ENCODE data around the gene ADRA2B.
"Not testable (repeated sequence)": the region's sequence is repeated elsewhere in the genome, so short reads cannot be mapped to it uniquely, and the experiment has no call there.

Gene ADRA2B

GRCh38 chr2:96088340-96089335, 27.7 kb downstream of the ADRA2B start:
- no peak for DNase-seq (ENCODE audit: low spot score)

GRCh38 chr2:96087130-96087529, 29.2 kb downstream of the ADRA2B start:
- no peak for DNase-seq (ENCODE audit: low spot score)

DNA sequence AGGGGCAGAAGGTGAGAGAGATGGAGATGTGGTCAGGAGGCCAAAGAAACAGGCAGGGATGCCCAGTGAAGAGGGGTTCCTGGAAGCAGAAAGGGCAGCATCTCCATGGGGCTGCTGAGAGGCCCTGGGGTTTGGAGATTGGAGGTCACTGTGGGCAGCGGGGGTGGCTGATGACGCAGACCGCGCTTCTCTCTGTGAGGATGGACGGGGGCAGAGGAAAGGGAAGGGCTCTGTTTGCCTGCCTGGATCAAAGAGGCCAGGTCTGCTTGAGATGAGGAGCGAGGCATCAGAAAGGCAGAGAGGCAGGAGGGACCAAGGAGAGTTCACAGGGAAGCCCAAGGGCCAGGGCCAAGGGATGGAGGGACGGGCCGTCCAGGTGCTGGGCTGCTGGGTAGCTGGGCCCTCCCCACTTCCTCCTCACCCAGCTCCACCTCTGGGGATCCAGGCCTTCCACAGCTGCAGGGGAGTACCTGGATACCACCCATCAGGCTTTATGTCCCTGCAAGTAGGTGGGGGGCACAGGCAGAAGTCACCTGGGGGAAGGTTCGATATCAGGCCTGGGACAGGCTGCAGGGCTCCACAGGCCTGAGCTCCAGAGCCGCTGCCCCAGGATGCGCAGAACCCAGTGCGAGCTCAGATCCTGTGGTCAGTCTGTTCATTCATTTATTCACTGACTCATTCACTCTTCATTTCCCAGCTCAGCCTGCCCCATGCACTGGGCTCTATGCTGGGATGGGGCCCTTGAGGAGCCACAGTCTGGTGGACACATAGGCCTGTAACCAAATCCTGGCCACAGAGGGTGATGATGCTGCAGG, 30.6 kb downstream of the ADRA2B start:
- no peak for DNase-seq (ENCODE audit: low spot score)

- not testable (repeated sequence) for DNase-seq (ENCODE audit: low spot score)
These were observed 31.4 kb downstream of the ADRA2B start for GRCh38 chr2:96084858-96085518.

DNA sequence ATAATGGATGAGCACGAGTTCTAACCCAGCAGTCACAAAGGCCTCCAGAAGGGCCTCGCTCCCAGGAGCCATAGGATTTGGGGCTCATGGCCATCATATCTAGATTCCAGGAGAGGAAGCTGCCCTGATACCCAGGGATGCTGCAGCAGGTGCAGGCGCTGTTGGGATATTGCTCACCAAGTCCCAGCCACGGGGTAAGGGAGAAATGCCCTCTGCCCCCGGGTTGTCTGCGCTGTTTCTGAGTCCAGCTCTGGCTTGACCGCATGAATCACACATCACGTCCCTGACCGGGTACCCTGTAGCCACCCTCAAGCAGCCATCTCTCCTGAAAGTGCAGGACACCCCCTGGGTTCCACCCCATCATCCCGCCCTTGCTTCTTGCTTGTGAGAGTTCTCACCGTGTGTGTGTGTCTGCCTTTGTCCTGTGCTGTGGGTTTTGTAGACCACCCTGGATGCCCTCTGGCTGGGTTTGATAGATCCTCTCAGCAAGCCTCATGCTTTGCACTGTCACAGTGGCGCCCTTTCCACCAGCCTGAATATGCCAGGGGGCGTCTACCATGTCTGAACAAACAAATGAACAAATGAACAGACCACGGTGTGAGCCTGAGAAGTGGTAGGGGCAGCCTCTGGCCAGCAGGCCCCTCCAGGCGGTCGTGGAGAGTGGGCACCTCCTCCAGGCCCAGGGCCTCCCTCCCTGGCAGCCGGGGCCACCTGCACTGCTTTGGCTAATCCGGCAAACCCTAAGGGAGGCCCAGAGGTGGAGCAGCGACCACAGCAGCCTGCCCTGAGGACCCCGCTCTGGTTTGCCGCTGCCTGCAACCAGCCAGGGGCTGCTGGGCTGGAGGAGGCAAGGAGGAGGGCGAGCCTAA, 32.1 kb downstream of the ADRA2B start:
- DNase-seq (ENCODE audit: low spot score): no peak

DNA sequence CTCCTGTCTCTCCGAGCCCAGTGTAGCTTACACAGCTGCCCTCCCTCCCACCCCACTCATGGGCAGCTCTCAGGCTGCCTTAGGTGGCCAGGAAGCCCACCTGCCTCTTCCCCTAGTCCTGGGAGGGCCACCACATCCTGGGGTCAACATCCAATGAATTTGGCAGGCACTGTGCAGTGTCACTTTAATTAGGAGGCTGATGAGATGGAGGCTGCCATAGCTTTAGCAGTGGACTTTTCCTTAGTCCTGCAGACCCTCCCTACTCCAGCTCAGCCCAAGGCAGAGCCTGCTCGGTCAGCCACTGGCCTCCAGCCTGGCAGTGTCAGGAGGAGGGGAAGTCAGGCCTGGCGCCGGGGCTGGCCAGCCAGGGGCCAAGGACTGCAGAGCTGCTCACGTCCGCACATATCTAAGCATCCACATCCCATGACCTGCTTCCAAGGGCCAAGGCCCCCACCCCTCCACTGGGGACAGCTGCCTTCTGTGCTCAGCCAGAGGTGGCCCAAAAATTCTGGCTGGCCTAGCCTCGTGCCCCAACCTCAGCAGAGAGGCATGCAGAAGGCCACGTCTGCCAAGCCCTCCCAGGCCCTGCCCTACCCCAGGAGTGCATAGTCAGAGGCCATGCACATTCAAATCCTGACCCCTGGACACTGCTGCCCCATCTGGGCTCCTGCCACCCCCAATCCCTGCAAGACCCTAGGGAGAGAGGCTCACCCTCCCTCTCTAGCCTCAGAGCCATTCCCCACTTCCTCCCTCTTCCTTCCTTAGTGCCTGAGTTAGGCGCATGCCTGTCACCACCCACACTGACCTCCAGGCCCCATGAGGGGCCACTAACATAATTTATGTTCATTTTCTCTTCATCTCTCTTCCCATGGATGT, 33.1 kb downstream of the ADRA2B start:
- DNase-seq (ENCODE audit: low spot score): no peak

- DNase-seq (ENCODE audit: low spot score): no peak
These were observed 33.9 kb downstream of the ADRA2B start for GRCh38 chr2:96082211-96083063.

DNA sequence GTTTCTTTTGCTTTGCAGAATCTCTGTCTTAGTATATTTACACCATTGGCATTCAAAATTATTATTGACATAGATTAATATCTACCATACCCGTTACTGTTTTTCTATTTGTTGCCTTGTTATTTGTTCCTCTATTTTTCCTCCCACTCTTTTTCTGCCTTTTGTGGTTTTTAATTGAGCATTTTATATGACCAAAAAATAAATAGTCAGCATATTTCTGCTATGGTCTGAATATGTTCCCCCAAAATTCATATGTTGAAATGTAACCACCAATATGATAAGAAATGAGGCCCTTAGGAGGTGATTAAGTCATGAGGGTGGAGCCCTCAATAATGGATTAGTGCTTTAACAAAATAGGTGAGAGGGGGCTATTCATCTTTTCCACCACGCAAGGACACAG, 35.3 kb downstream of the ADRA2B start:
- no peak for DNase-seq (ENCODE audit: low spot score)

GRCh38 chr2:96075199-96075771, 41.1 kb downstream of the ADRA2B start:
- no peak for DNase-seq (ENCODE audit: low spot score)

GRCh38 chr2:96074156-96074555, 42.2 kb downstream of the ADRA2B start:
- DNase-seq (ENCODE audit: low spot score): no peak

DNA sequence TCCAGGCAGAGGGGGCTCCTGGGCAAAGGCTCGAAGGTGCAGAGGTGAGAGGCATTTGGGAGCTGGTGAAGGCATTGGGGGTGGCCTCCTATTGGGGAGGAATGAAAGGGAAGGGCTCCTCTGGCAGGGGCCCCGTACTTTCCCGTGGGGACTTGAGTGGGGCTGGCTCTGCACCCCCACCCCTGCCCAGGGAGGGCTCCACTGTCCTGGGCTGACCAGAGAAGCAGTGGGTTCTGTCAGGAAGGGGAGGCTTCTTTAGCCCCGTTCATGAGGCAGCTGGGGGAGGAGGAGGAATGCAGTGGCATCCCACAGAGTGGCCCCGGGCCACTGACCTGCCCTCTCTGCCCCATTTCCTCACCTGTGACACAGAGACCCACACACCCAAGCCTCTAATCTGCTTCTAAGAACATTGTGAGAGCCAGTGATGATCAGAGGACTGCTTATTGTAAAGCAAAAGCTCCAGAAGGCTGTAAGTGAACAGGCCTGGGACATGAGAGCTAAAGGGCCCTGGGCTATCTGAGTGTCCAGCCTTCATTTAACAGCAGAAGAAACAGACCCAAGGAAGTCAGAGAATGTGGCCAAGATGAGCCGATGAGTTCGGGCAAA, 43.1 kb downstream of the ADRA2B start:
- DNase-seq (ENCODE audit: low spot score): no peak

DNA sequence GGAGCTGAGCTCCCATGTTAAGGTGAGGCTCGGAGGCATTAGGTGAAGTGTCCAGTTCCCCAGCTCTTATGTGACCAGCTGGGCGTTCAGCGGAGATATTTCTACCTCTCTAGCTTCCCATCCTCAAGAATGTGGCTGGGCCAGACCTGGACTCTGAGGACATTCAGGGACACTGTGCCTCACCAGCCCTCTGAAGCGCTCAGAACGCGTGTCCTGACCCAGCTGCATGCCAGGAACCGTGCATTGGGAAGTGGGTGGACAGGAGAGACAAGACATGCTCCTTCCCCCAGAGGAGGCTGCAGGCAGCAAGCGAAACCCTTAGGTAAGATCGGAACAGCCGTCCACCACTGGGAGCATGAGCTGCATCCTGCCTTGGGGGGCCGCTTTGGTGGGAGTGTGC, 43.6 kb downstream of the ADRA2B start:
- DNase-seq (ENCODE audit: low spot score): no peak

DNA sequence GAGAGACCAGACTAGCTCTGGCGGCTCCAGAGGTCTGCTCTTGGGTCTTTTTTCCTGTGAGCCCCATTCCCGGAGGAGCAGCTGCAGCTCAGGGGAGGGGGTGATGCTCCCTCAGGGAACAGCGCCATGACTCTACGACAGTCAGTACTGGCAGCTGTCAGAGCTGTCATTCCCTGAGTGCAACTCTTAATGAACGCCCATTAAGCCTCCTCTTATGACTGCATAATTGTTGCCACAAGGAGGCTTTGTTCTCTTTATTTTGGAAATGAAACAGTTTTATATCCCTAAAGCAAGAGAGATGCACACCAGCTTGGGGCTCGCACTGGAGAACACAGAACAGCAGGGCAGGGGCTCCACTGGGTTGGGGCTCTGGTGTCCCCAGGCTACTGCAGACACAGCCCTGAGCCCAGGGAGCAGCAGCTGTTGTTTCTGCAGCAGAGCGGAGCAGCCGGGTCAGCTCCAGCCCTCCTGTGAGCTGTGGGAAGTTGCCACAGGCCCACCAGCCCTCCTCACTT, 44.3 kb downstream of the ADRA2B start:
- DNase-seq (ENCODE audit: low spot score): not testable (repeated sequence)

GRCh38 chr2:96071087-96071976, 45.0 kb downstream of the ADRA2B start:
- not testable (repeated sequence) for DNase-seq (ENCODE audit: low spot score)

DNA sequence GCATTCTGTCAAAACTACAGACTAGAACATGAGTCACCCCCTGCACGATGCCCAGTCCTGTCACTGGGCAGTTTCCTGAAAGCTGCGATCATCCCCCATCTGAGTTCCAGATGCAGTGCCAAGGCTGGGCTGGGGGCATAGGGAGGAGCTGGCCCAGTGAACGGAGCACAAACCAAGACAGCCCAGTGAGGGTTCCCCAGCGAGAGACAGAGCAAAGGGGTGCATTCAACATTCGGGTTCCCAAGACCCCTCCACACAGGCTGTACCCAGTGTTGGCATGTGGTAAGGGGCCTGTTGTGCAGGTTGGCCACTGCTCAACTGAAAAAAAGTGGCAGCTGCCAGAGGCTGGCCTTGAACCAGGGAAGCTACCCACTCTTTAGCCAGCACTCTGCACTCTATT, 46.0 kb downstream of the ADRA2B start:
- DNase-seq (ENCODE audit: low spot score): not testable (repeated sequence)

DNA sequence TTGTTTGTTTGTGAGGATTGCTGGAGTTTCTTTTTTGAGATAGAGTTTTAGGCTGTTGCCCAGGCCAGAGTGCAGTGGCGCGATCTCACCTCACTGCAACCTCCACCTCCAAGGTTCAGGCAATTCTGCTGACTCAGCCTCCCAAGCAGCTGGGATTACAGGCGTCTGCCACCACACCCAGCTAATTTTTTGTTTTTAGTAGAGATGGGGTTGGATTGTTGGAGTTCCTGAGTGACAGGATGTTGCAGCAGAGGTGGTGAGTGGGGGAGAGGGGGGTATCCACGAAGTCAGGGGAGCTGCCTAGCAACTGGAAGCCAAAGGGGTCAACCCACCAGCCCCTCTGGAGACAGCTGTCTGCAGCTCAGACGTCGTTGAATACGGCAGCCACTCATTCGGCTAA, 46.5 kb downstream of the ADRA2B start:
- DNase-seq (ENCODE audit: low spot score): not testable (repeated sequence)

DNA sequence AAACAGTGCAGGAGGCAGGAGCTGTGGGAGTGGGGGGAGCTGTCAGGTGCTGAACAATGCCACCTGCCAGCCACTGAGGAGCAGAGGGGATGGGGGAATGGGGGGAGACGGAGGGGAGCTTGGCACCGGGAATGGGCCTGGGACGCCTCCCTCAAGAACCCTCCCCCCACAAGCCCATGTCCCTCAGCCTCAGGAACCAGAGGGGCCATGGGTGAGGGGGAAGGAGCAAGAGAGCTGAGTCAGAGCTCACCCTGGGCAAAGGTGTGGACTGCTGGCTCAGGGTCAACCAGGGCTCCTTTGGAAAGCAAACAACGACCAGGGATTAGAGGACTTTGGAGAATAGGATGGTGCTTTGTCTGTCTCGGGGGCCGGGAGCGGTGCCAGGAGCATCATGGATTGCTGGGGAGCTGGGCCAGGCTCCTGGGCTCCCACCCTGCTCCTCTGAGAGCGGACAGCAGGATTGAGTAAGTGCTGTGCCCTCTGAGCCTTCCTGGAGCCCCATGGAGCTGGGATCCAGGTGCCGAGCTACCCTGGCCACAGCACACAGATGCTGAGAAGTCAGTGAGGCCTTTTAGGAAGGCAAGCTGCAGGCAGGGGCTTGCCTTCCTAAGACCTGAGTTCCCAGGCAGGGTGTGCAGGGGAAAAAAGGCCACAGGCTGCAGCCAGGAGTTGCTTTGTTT, 48.3 kb downstream of the ADRA2B start:
- not testable (repeated sequence) for DNase-seq (ENCODE audit: low spot score)
